Uterus (tissue), 4 donors: ENCODE data around the gene UBASH3A. TPM values are rescaled to one million over a fixed set of nuclear protein-coding genes. Genes with fewer than 3 reads are reported as not detected.

Experiments
- DNase-seq, 2 donors: peaks; one replicate each; pipeline ENCODE4 v3.0.0-alpha.2; 2019 to 2020
- H3K27ac ChIP-seq, 2 donors: fragments of 200-600 bp; sonication (generic); 1 replicate in 1 of 2; 2 replicates in 1 of 2; pipeline ENCODE4 v1.5.1; 2016 to 2018
- H3K27me3 ChIP-seq, 2 donors: fragments of 200-600 bp; sonication (generic); one replicate each; pipeline ENCODE4 v1.5.1; 2018 to 2019; ENCODE audit warnings: control low read depth in 1 of 2
- H3K36me3 ChIP-seq, 2 donors: fragments of 200-600 bp; sonication (generic); one replicate each; pipeline ENCODE4 v1.5.1; 2019; ENCODE audit warnings: control low read depth in 1 of 2
- H3K4me1 ChIP-seq, 2 donors: fragments of 200-600 bp; sonication (generic); one replicate each; pipeline ENCODE4 v1.5.1; 2018 to 2019; ENCODE audit warnings: control low read depth in 1 of 2
- H3K4me3 ChIP-seq, 2 donors: fragments of 200-600 bp; sonication (generic); 1 replicate in 1 of 2; 2 replicates in 1 of 2; pipeline ENCODE4 v1.5.1; 2018 to 2019; ENCODE audit warnings: mild to moderate bottlenecking in 1 of 2
- H3K9me3 ChIP-seq, 2 donors: fragments of 200-600 bp; sonication (generic); one replicate each; pipeline ENCODE4 v1.5.1; 2019; ENCODE audit warnings: control low read depth in 1 of 2
- POLR2A ChIP-seq, 2 donors: fragments of 450-650 bp; IDR thresholded peaks; one replicate each; pipeline ENCODE4 v1.6.1; 2016; ENCODE audit warnings: antibody characterized with exemption in 2 of 2, mild to moderate bottlenecking in 1 of 2, moderate library complexity in 1 of 2
- intact Hi-C: fragments of 100-400 bp; cut with DNase I; formaldehyde crosslinking; loops from one replicate; pipeline ENCODE4 v1.15.1; 2023; ENCODE audit warnings: low total_unique reads
- total RNA-seq, 4 donors: library from RNA; depleted of rRNA in 3 of 4; stranded (reverse); fragments of >200 nt in 3 of 4; gene quantifications; one replicate each; pipeline versions ENCODE4 v1.1.0 to v1.2.4, GENCODE V29; 2014 to 2023
- TF ChIP-seq, protein P1 (sequence below), 4 experiments: fragments of 200-600 bp in 2 of 4; fragments of 450-650 bp in 2 of 4; sonication (generic) in 2 of 4; IDR thresholded peaks; one replicate each; pipeline ENCODE4 v1.5.1; 2016 to 2019; ENCODE audit warnings: antibody characterized with exemption in 4 of 4, mild to moderate bottlenecking in 2 of 4, moderate library complexity in 1 of 4
- donor health status: DM: yes; HTN: yes; CAD: no.

UBASH3A gene
- total RNA-seq, 4 donors from 2014 or later, result 0.79 to 1.0 TPM; not detected in 2

DNA sequence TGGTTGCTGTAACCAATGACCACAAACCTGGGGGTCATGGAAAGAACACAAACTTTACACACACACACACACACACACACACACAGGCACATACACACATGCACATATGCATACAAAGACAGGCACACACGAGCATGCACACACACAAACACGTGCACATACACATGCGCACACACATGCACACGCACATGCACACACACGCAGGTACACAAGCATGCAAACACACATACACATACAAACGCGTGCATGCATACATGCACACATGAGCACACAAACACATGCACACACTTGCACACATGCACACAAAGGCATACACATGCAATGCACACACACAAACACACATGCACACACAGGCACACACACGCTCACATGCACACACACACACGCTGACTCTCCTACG is 44.0 kb downstream of the UBASH3A start:
- DNase-seq, result no peak
- no peaks in the 10 kb centered on the region for H3K36me3 ChIP-seq
- H3K27me3 ChIP-seq, result no peaks in the 10 kb centered on the region
- intact Hi-C loops, result no loop called here
- H3K4me1 ChIP-seq, result no peaks in the 10 kb centered on the region
- H3K9me3 ChIP-seq, result no peaks in the 10 kb centered on the region
- H3K4me3 ChIP-seq, result no peak overlapping the region
- H3K27ac ChIP-seq, result no peak overlapping the region
- TF ChIP-seq POLR2A (IDR thresholded peaks at IDR 0.05), result no peak

DNA sequence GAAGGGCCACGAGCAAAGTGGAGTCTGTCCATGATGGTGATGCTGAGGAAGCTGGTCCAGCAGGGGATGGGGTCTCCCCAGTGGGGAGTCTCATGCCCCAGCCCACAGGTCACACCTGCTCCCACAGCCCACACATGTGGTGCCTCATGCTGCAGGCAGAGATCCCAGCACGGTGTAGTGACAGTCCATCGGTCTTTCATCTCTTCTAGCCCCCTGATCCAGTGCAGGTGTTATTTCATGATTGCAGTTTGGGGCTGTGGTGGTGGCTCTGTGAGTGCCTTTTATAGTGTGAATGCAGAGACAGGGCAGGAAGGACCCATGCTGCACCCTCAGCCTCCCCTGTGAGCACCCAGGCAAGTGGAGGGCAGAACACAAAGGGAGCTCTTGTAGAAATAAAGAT is 45.0 kb downstream of the UBASH3A start:
- Histone ChIP-seq H3K4me3 (no peak overlapping the region), H3K4me1 (no peaks in the 10 kb centered on the region), H3K27me3 (no peaks in the 10 kb centered on the region), H3K27ac (no peak overlapping the region), H3K36me3 (no peaks in the 10 kb centered on the region), H3K9me3 (no peaks in the 10 kb centered on the region)
- TF ChIP-seq POLR2A (IDR thresholded peaks at IDR 0.05), result no peak
- TF ChIP-seq, protein P1, sequence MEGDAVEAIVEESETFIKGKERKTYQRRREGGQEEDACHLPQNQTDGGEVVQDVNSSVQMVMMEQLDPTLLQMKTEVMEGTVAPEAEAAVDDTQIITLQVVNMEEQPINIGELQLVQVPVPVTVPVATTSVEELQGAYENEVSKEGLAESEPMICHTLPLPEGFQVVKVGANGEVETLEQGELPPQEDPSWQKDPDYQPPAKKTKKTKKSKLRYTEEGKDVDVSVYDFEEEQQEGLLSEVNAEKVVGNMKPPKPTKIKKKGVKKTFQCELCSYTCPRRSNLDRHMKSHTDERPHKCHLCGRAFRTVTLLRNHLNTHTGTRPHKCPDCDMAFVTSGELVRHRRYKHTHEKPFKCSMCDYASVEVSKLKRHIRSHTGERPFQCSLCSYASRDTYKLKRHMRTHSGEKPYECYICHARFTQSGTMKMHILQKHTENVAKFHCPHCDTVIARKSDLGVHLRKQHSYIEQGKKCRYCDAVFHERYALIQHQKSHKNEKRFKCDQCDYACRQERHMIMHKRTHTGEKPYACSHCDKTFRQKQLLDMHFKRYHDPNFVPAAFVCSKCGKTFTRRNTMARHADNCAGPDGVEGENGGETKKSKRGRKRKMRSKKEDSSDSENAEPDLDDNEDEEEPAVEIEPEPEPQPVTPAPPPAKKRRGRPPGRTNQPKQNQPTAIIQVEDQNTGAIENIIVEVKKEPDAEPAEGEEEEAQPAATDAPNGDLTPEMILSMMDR (IDR thresholded peaks at IDR 0.05), result no peak
- intact Hi-C loops, result no loop called here
- DNase-seq, result no peak

DNA sequence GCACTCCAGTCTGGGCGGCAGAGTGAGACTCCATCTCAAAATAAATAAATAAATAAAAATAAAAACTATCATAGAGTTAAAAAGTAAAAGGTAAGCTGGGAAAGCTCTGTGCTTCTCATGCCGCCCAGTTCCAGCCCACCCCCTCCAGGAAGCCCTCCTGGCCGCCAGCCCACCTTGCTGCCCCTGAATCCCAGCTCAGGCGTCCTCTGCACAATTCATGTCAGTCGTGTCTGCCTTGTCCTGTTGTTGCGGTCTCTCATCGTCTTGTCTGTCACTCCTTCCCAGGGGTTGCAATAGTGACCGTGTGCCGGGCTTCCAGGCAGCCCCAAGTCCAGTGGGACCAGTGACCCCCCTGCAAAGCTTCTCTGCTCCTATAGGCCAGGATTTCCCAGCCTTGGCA is 48.2 kb downstream of the UBASH3A start:
- DNase-seq, result no peak
- Histone ChIP-seq H3K36me3 (no peaks in the 10 kb centered on the region), H3K4me3 (no peak overlapping the region), H3K27ac (no peak overlapping the region), H3K9me3 (no peaks in the 10 kb centered on the region), H3K27me3 (no peaks in the 10 kb centered on the region), H3K4me1 (no peaks in the 10 kb centered on the region)
- TF ChIP-seq, protein P1 (IDR thresholded peaks at IDR 0.05), result no peak
- no peak for TF ChIP-seq POLR2A (IDR thresholded peaks at IDR 0.05)
- intact Hi-C loops, result no loop called here

- Histone ChIP-seq H3K27me3 (no peaks in the 10 kb centered on the region), H3K4me1 (no peaks in the 10 kb centered on the region), H3K36me3 (no peaks in the 10 kb centered on the region), H3K9me3 (no peaks in the 10 kb centered on the region), H3K4me3 (no peak overlapping the region), H3K27ac (no peak overlapping the region)
- intact Hi-C loops, result no loop called here
- no peak for DNase-seq
- TF ChIP-seq POLR2A (IDR thresholded peaks at IDR 0.05), result no peak
- TF ChIP-seq, protein P1 (IDR thresholded peaks at IDR 0.05), result no peak
Observed at GRCh38 chr21:42452401-42453223, 48.9 kb downstream of the UBASH3A start.

DNA sequence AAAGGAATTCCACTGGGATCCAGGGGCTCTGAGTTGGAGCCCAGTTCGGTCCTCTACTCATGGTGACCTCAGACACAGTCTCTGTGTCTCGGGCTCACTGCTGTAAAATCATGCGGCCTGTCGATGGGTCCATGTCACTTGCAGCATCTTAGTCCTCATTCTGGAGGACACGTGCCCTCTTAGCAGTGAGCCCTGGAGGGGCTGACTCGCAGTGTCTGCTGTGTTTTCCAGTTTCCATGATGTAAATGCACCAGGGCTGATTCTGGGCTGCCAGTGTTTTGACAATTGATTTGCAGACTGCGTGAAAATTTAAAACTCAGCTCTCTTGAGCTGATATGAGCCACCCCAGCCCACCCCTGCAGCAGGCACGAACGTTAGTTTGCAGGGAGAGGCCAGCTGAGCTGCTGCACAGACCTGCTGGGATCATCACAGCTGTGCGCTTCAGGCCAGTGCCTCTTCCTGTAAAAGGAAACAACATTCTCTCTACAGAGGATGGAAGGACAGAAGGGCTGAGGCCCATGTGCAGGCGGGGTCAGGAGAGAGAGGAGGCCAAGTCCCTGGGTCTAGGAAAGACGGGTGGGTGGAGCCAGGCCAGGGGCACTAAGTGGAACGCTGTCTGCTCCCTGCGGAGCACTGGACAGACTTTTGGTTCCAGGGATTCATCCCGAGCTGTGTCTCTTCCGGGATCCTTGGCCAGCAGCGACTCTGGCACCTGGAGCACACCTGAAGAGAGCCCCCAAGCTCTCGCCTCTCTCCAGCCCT is 49.7 kb downstream of the UBASH3A start:
- intact Hi-C loops, result no loop called here
- Histone ChIP-seq H3K27ac (no peak overlapping the region), H3K36me3 (no peaks in the 10 kb centered on the region), H3K9me3 (no peaks in the 10 kb centered on the region), H3K27me3 (no peaks in the 10 kb centered on the region), H3K4me3 (no peak overlapping the region), H3K4me1 (no peaks in the 10 kb centered on the region)
- TF ChIP-seq, protein P1 (IDR thresholded peaks at IDR 0.05), result no peak
- no peak for TF ChIP-seq POLR2A (IDR thresholded peaks at IDR 0.05)
- no peak for DNase-seq
